ENCODE data around the gene UFC1. TPM values are rescaled to one million over a fixed set of nuclear protein-coding genes. Genes with fewer than 3 reads are reported as not detected.

UFC1 gene
- total and polyA plus RNA-seq, 2 of the 13 experiments (the other 11 are each of a cell fraction or from before 2014, with no cell fraction given), result 72.8 to 85.2 TPM

DNA sequence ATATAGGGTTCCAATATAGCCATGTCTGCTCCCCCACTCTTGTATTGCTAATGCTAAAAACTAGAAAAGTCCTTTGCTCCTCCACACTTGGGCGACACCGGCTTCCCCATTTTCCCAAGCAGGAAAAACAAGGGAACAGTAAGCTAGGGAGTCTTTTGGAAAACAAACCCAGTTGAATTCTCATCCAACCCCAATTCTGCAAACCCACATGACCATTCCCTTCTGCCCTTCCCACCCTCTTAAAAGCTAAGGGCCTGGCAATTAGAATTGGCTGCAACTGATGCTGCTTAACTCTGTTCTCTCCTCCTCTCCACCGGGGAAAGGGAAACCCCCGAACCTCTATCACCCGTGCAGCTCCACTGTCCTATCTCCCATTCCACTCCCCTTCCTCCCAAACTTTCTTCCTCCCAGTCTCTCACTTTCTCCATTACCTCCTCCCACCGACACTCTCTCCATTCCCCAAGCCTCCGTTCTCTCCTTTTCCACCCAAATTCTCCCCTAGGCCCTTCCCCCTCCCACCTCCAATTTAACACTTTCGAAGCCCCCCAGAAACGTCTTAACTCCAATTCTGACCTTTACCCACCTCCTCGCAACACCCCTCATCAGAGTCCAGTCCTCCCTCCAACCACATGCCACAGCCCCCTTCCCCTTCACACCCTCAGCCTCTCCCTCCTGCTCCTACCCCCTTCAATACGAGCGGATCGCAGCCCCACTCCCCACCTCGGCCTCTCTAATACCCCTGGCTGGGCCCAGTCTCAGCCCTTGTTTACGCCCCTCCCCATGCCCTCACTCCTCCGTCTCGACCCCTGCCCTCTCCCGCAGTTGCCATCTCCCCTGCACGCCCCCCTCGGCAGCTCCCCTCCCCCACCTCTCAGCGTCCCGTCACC is 22.0 kb upstream of the UFC1 start (continued):
- no peak for TF ChIP-seq MATR3 (CRISPR knock-in tag; IDR thresholded peaks at IDR 0.05)
- TF ChIP-seq GATAD2A (CRISPR knock-in tag; IDR thresholded peaks at IDR 0.05), result no peak
- TF ChIP-seq SCMH1 (CRISPR knock-in tag; IDR thresholded peaks at IDR 0.05; ENCODE audit: borderline replicate concordance), result no peak
- TF ChIP-seq, protein P1, sequence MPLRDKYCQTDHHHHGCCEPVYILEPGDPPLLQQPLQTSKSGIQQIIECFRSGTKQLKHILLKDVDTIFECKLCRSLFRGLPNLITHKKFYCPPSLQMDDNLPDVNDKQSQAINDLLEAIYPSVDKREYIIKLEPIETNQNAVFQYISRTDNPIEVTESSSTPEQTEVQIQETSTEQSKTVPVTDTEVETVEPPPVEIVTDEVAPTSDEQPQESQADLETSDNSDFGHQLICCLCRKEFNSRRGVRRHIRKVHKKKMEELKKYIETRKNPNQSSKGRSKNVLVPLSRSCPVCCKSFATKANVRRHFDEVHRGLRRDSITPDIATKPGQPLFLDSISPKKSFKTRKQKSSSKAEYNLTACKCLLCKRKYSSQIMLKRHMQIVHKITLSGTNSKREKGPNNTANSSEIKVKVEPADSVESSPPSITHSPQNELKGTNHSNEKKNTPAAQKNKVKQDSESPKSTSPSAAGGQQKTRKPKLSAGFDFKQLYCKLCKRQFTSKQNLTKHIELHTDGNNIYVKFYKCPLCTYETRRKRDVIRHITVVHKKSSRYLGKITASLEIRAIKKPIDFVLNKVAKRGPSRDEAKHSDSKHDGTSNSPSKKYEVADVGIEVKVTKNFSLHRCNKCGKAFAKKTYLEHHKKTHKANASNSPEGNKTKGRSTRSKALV (CRISPR knock-in tag; IDR thresholded peaks at IDR 0.05), result no peak
- no peak for TF ChIP-seq NR2C2 (CRISPR knock-in tag; IDR thresholded peaks at IDR 0.05; ENCODE audit: borderline replicate concordance)
- TF ChIP-seq HOXA5 (CRISPR knock-in tag; IDR thresholded peaks at IDR 0.05), result no peak
- TF ChIP-seq ZNF558 (CRISPR knock-in tag; IDR thresholded peaks at IDR 0.05; ENCODE audit: borderline replicate concordance), result no peak
- no peak for TF ChIP-seq LCORL (IDR thresholded peaks at IDR 0.05)
- TF ChIP-seq LCORL (CRISPR knock-in tag; IDR thresholded peaks at IDR 0.05), result 0 out of 2 replicates have a peak, but pooled peaks have one; percentile 9
- TF ChIP-seq BRD4 (CRISPR knock-in tag; IDR thresholded peaks at IDR 0.05), result no peak
- TF ChIP-seq NCOA1 (CRISPR knock-in tag; IDR thresholded peaks at IDR 0.05), result no peak
- no peak for TF ChIP-seq ZBTB44 (CRISPR knock-in tag; IDR thresholded peaks at IDR 0.05)
- no peak for TF ChIP-seq POGZ (CRISPR knock-in tag; IDR thresholded peaks at IDR 0.05)
- no peak for TF ChIP-seq ZNF674 (CRISPR knock-in tag; IDR thresholded peaks at IDR 0.05; ENCODE audit: low read depth)
- TF ChIP-seq RARG (CRISPR knock-in tag; IDR thresholded peaks at IDR 0.05; ENCODE audit: low read depth), result no peak
- TF ChIP-seq, protein P2, sequence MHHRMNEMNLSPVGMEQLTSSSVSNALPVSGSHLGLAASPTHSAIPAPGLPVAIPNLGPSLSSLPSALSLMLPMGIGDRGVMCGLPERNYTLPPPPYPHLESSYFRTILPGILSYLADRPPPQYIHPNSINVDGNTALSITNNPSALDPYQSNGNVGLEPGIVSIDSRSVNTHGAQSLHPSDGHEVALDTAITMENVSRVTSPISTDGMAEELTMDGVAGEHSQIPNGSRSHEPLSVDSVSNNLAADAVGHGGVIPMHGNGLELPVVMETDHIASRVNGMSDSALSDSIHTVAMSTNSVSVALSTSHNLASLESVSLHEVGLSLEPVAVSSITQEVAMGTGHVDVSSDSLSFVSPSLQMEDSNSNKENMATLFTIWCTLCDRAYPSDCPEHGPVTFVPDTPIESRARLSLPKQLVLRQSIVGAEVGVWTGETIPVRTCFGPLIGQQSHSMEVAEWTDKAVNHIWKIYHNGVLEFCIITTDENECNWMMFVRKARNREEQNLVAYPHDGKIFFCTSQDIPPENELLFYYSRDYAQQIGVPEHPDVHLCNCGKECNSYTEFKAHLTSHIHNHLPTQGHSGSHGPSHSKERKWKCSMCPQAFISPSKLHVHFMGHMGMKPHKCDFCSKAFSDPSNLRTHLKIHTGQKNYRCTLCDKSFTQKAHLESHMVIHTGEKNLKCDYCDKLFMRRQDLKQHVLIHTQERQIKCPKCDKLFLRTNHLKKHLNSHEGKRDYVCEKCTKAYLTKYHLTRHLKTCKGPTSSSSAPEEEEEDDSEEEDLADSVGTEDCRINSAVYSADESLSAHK (CRISPR knock-in tag; IDR thresholded peaks at IDR 0.05; ENCODE audit: borderline replicate concordance), result no peak
- no peak for TF ChIP-seq TRIM22 (IDR thresholded peaks at IDR 0.05)
- TF ChIP-seq ZUFSP (CRISPR knock-in tag; IDR thresholded peaks at IDR 0.05; ENCODE audit: borderline replicate concordance), result no peak
- TF ChIP-seq ZBTB3 (CRISPR knock-in tag; IDR thresholded peaks at IDR 0.05; ENCODE audit: borderline replicate concordance, low read depth), result no peak
- TF ChIP-seq ARID2 (CRISPR knock-in tag; IDR thresholded peaks at IDR 0.05; ENCODE audit: borderline replicate concordance), result 0 out of 2 replicates have a peak, but pooled peaks have one; percentile 84
- no peak for TF ChIP-seq ZNF331 (CRISPR knock-in tag; IDR thresholded peaks at IDR 0.05)

Data from HepG2 (cell line).